Fibroblast of lung (primary cell): ENCODE data around the gene GLB1L. TPM values are rescaled to one million over a fixed set of nuclear protein-coding genes. Genes with fewer than 3 reads are reported as not detected.

Experiments
- DNase-seq, 2 donors: peaks; one replicate each; pipeline versions ENCODE4 v3.0.0 to v3.0.0-alpha.2; 2010; ENCODE audit warnings: low read depth in 2 of 2
- H2AFZ ChIP-seq: 2 replicates; pipeline ENCODE4 v1.5.1; 2012; ENCODE audit warnings: low read length, control low read depth, inconsistent platforms
- H3K27ac ChIP-seq: 2 replicates; pipeline ENCODE4 v1.5.1; 2011; ENCODE audit warnings: low read length, control low read depth; ENCODE audit not compliant: insufficient read depth
- H3K27me3 ChIP-seq: 2 replicates; pipeline ENCODE4 v1.5.1; 2011; ENCODE audit warnings: mild to moderate bottlenecking, low read length; ENCODE audit not compliant: control insufficient read depth, insufficient read depth
- H3K36me3 ChIP-seq: 2 replicates; pipeline ENCODE4 v1.5.1; 2011; ENCODE audit warnings: low read length; ENCODE audit not compliant: control insufficient read depth, insufficient read depth
- H3K4me1 ChIP-seq: 2 replicates; pipeline ENCODE4 v1.5.1; 2011; ENCODE audit warnings: low read length; ENCODE audit not compliant: control insufficient read depth, insufficient read depth; ENCODE audit errors: extremely low read depth
- H3K4me2 ChIP-seq: 2 replicates; pipeline ENCODE4 v1.5.1; 2011; ENCODE audit warnings: low read length, control low read depth; ENCODE audit not compliant: insufficient read depth; ENCODE audit errors: extremely low read depth
- H3K4me3 ChIP-seq, 4 experiments: fragments of 200-600 bp in 1 of 4; sonication (generic) in 1 of 4; replicated peaks in 1 of 4; 2 replicates each; pipeline ENCODE4 v1.5.1; 2011 to 2016; ENCODE audit warnings: low read length in 4 of 4, low read depth in 3 of 4, mild to moderate bottlenecking in 3 of 4, control low read depth in 2 of 4, inconsistent platforms in 1 of 4, mixed read lengths in 1 of 4; ENCODE audit not compliant: insufficient read depth in 1 of 4; ENCODE audit errors: control extremely low read depth in 1 of 4
- H3K79me2 ChIP-seq: 2 replicates; pipeline ENCODE4 v1.5.1; 2012; ENCODE audit warnings: mild to moderate bottlenecking, low read length, inconsistent platforms; ENCODE audit not compliant: control insufficient read depth, insufficient read depth
- H3K9ac ChIP-seq: 2 replicates; pipeline ENCODE4 v1.5.1; 2011; ENCODE audit warnings: mild to moderate bottlenecking, low read length, control low read depth; ENCODE audit not compliant: insufficient read depth
- H3K9me3 ChIP-seq: 2 replicates; pipeline ENCODE4 v1.5.1; 2012; ENCODE audit warnings: low read depth, low read length; ENCODE audit not compliant: control insufficient read depth, insufficient read depth
- H4K20me1 ChIP-seq: 2 replicates; pipeline ENCODE4 v1.5.1; 2011; ENCODE audit warnings: low read length; ENCODE audit not compliant: control insufficient read depth, insufficient read depth; ENCODE audit errors: extremely low read depth
- CTCF ChIP-seq, 2 donors: IDR thresholded peaks in 1 of 2; conservative IDR thresholded peaks in 1 of 2; 1 replicate in 1 of 2; 2 replicates in 1 of 2; pipeline ENCODE4 v1.5.1; 2011 to 2012; ENCODE audit warnings: low read length in 2 of 2, control low read depth in 1 of 2, inconsistent platforms in 1 of 2, low read depth in 1 of 2, mild to moderate bottlenecking in 1 of 2
- EZH2 ChIP-seq: IDR thresholded peaks from 2 replicates; pipeline ENCODE4 v1.5.1; 2012; ENCODE audit warnings: low read length, control low read depth, mild to moderate bottlenecking; ENCODE audit errors: missing control alignments
- polyA plus RNA-seq, 2 donors: library from polyadenylated mRNA; depleted of rRNA in 1 of 2; stranded (reverse) in 1 of 2; unstranded in 1 of 2; fragments of >200 nt; gene quantifications; 2 replicates each; pipeline ENCODE4 v1.2.1, GENCODE V29; 2011 to 2012; ENCODE audit warnings: missing spikeins in 1 of 2
- total RNA-seq: library from RNA; depleted of rRNA; stranded (reverse); fragments of >200 nt; gene quantifications from 2 replicates; pipeline ENCODE4 v1.2.1, GENCODE V29; 2014

GLB1L gene
- total and polyA plus RNA-seq, 2 donors (not counting 1 experiment from before 2014, with no cell fraction given), result 12.8 to 28.2 TPM

GRCh38 chr2:219277703-219278654 lies 32.7 kb upstream of the GLB1L start:
- H3K4me1 ChIP-seq, result peaks cover 29% of the 10 kb centered on the region
- peak overlapping the region; percentile 91 for H3K27ac ChIP-seq
- peak overlapping the region; percentile 88 for H2AFZ ChIP-seq
- peak overlapping the region; percentile 75 for H3K4me2 ChIP-seq
- H4K20me1 ChIP-seq, result no peaks in the 10 kb centered on the region
- DNase-seq, result peak; percentile 73 to 76
- peak overlapping the region; percentile 52 for H3K9ac ChIP-seq
- no peak overlapping the region for H3K4me3 ChIP-seq
- H3K36me3 ChIP-seq, result peaks cover 18% of the 10 kb centered on the region
- H3K27me3 ChIP-seq, result no peaks in the 10 kb centered on the region
- H3K79me2 ChIP-seq, result peaks cover 8% of the 10 kb centered on the region
- peak; percentile 95 to 96 for TF ChIP-seq CTCF (conservative IDR thresholded peaks at IDR 0.05 in 1 of 2, IDR thresholded peaks at IDR 0.05 in 1 of 2; ENCODE audit: low read depth in 1 of 2, low read length in 2 of 2)
- TF ChIP-seq EZH2, result no peak
- no peaks in the 10 kb centered on the region for H3K9me3 ChIP-seq

GRCh38 chr2:219274361-219274921 lies 29.2 kb upstream of the GLB1L start:
- DNase-seq, result peak; percentile 42 to 89
- no peaks in the 10 kb centered on the region for H3K9me3 ChIP-seq
- H4K20me1 ChIP-seq, result no peaks in the 10 kb centered on the region
- H3K27ac ChIP-seq, result peak overlapping the region; percentile 53
- peaks cover 23% of the 10 kb centered on the region for H3K4me1 ChIP-seq
- peak overlapping the region; percentile 75 for H3K4me2 ChIP-seq
- H2AFZ ChIP-seq, result peak overlapping the region; percentile 44
- H3K27me3 ChIP-seq, result peaks cover 7% of the 10 kb centered on the region
- no peaks in the 10 kb centered on the region for H3K36me3 ChIP-seq
- H3K4me3 ChIP-seq, result peak overlapping the region in 1 of 4 experiments; percentile 2
- no peaks in the 10 kb centered on the region for H3K79me2 ChIP-seq
- H3K9ac ChIP-seq, result no peak overlapping the region
- no peak for TF ChIP-seq EZH2
- no peak for TF ChIP-seq CTCF (conservative IDR thresholded peaks at IDR 0.05 in 1 of 2, IDR thresholded peaks at IDR 0.05 in 1 of 2; ENCODE audit: low read depth in 1 of 2, low read length in 2 of 2)

GRCh38 chr2:219273937-219274336 lies 28.7 kb upstream of the GLB1L start:
- Histone ChIP-seq H4K20me1 (no peaks in the 10 kb centered on the region), H3K9ac (no peak overlapping the region), H3K4me2 (peak overlapping the region; percentile 75), H3K27me3 (peaks cover 8% of the 10 kb centered on the region), H3K9me3 (no peaks in the 10 kb centered on the region), H3K4me3 (no peak overlapping the region), H3K79me2 (no peaks in the 10 kb centered on the region), H3K36me3 (no peaks in the 10 kb centered on the region), H3K4me1 (peaks cover 23% of the 10 kb centered on the region), H2AFZ (no peak overlapping the region), H3K27ac (peak overlapping the region; percentile 53)
- TF ChIP-seq CTCF (conservative IDR thresholded peaks at IDR 0.05 in 1 of 2, IDR thresholded peaks at IDR 0.05 in 1 of 2; ENCODE audit: low read depth in 1 of 2, low read length in 2 of 2) (no peak), EZH2 (no peak)
- DNase-seq, result peak in 1 of 2 donors; percentile 72
